Omental fat pad (tissue), 4 donors: ENCODE measurements around the gene NOD1. TPM values are rescaled to one million over a fixed set of nuclear protein-coding genes. Genes with fewer than 3 reads are reported as not detected.

Source experiments
- ATAC-seq: fragments of 150-250 bp; one replicate; pipeline ENCODE4 v1.9.1; 2016; ENCODE audit warnings: mild to moderate bottlenecking, moderate library complexity; ENCODE audit not compliant: low FRiP score
- DNase-seq: peaks from one replicate; pipeline ENCODE4 v3.0.0-alpha.2; 2019; ENCODE audit warnings: low spot score
- CTCF ChIP-seq, 3 donors: fragments of 450-650 bp; IDR thresholded peaks; one replicate each; pipeline ENCODE4 v1.5.1; 2016 to 2017; ENCODE audit warnings: antibody characterized with exemption in 3 of 3, mild to moderate bottlenecking in 3 of 3, moderate library complexity in 2 of 3
- total RNA-seq, 4 donors: library from RNA; depleted of rRNA; stranded (reverse); fragments of >200 nt; gene quantifications; one replicate each; pipeline ENCODE4 v1.1.0, GENCODE V29; 2016

The NOD1 gene
- total RNA-seq, 4 donors from 2014 or later, result 18.8 to 48.7 (median 33.3) TPM

GRCh38 chr7:30447466-30447865, 31.1 kb downstream of the NOD1 start:
- no peak for TF ChIP-seq CTCF (IDR thresholded peaks at IDR 0.05)
- DNase-seq (no peak), ATAC-seq (no peak)

GRCh38 chr7:30446266-30446665, 32.3 kb downstream of the NOD1 start:
- DNase-seq, result no peak
- no peak for TF ChIP-seq CTCF (IDR thresholded peaks at IDR 0.05)
- peak; percentile 15 for ATAC-seq

- DNase-seq, result peak; percentile 63
Measured at GRCh38 chr7:30445770-30446169, 32.8 kb downstream of the NOD1 start.

GRCh38 chr7:30437823-30438574, 40.6 kb downstream of the NOD1 start:
- ATAC-seq (no peak), DNase-seq (no peak)
- no peak for TF ChIP-seq CTCF (IDR thresholded peaks at IDR 0.05)

More at GRCh38 chr7:30445770-30446169, 32.8 kb downstream of the NOD1 start:
- peak; percentile 96 for ATAC-seq
- no peak for TF ChIP-seq CTCF (IDR thresholded peaks at IDR 0.05)

- no peak for TF ChIP-seq CTCF (IDR thresholded peaks at IDR 0.05)
- no peak for DNase-seq
- ATAC-seq, result no peak
Measured at GRCh38 chr7:30436518-30436917, 42.1 kb downstream of the NOD1 start.

- no peak for TF ChIP-seq CTCF (IDR thresholded peaks at IDR 0.05)
- ATAC-seq, result no peak
- no peak for DNase-seq
Measured at GRCh38 chr7:30436046-30436445, 42.5 kb downstream of the NOD1 start.

GRCh38 chr7:30434140-30434799, 44.3 kb downstream of the NOD1 start:
- ATAC-seq (no peak), DNase-seq (no peak)
- TF ChIP-seq CTCF (IDR thresholded peaks at IDR 0.05), result no peak
